DOHH2 (cell line): ENCODE measurements around the gene DSCAML1.

Source experiments
- H3F3A ChIP-seq: fragments of 200-600 bp; sonication (generic), shearing (Covaris generic); 2 replicates; pipeline ENCODE4 v1.6.0; 2016; ENCODE audit warnings: antibody characterized with exemption, mild to moderate bottlenecking; ENCODE audit not compliant: control insufficient read depth, insufficient read depth
- H3K27ac ChIP-seq: fragments of 200-600 bp; sonication (generic); 2 replicates; pipeline ENCODE4 v1.5.1; 2014; ENCODE audit warnings: low read depth, mild to moderate bottlenecking, low read length, moderate library complexity
- H3K27me3 ChIP-seq: fragments of 200-600 bp; sonication (generic); 2 replicates; pipeline ENCODE4 v1.6.1; 2014; ENCODE audit warnings: mild to moderate bottlenecking, low read length, mixed read lengths; ENCODE audit not compliant: control insufficient read depth
- H3K36me3 ChIP-seq: fragments of 200-600 bp; sonication (generic); 2 replicates; pipeline ENCODE4 v1.6.1; 2014; ENCODE audit warnings: mild to moderate bottlenecking, low read length, moderate library complexity, mixed read lengths; ENCODE audit not compliant: control insufficient read depth
- H3K4me1 ChIP-seq: fragments of 200-600 bp; sonication (generic); 2 replicates; pipeline ENCODE4 v1.6.1; 2014; ENCODE audit warnings: mild to moderate bottlenecking, low read length, mixed read lengths; ENCODE audit not compliant: control insufficient read depth
- H3K4me2 ChIP-seq: fragments of 200-600 bp; sonication (generic); 2 replicates; pipeline ENCODE4 v1.6.0; 2014; ENCODE audit warnings: mild to moderate bottlenecking, low read length, moderate library complexity
- H3K4me3 ChIP-seq: fragments of 200-600 bp; sonication (generic); 2 replicates; pipeline ENCODE4 v1.5.1; 2014; ENCODE audit warnings: mild to moderate bottlenecking, low read length, mixed read lengths
- H3K79me2 ChIP-seq: fragments of 200-600 bp; sonication (generic); 2 replicates; pipeline ENCODE4 v1.6.1; 2014; ENCODE audit warnings: mild to moderate bottlenecking, low read length, mixed read lengths; ENCODE audit not compliant: control insufficient read depth
- H3K9me2 ChIP-seq: fragments of 200-600 bp; sonication (generic); replicated peaks from 2 replicates; pipeline ENCODE4 v1.6.1; 2014; ENCODE audit warnings: mild to moderate bottlenecking, low read length, mixed read lengths; ENCODE audit not compliant: control insufficient read depth
- H3K9me3 ChIP-seq: fragments of 200-600 bp; sonication (generic); 2 replicates; pipeline ENCODE4 v1.6.1; 2014; ENCODE audit warnings: antibody characterized with exemption, low read length, mixed read lengths; ENCODE audit not compliant: control insufficient read depth, insufficient read depth
- H4K20me1 ChIP-seq: fragments of 200-600 bp; sonication (generic); 2 replicates; pipeline ENCODE4 v1.6.0; 2014; ENCODE audit warnings: low read depth, mild to moderate bottlenecking, antibody characterized with exemption, low read length, moderate library complexity; ENCODE audit not compliant: control insufficient read depth, insufficient read depth
- EZH2phosphoT487 ChIP-seq: fragments of 200-600 bp; sonication (generic); IDR thresholded peaks from 2 replicates; pipeline ENCODE4 v1.6.1; 2017; ENCODE audit warnings: borderline replicate concordance, mild to moderate bottlenecking, antibody characterized with exemption, low read length, moderate library complexity, mixed read lengths
- TF ChIP-seq, protein P1 (sequence below): fragments of 200-600 bp; sonication (generic); IDR thresholded peaks from one replicate; pipeline ENCODE4 v1.5.1; 2014; ENCODE audit warnings: antibody characterized with exemption, mild to moderate bottlenecking, low read depth, low read length; ENCODE audit not compliant: poor library complexity, severe bottlenecking

DSCAML1 gene

DNA sequence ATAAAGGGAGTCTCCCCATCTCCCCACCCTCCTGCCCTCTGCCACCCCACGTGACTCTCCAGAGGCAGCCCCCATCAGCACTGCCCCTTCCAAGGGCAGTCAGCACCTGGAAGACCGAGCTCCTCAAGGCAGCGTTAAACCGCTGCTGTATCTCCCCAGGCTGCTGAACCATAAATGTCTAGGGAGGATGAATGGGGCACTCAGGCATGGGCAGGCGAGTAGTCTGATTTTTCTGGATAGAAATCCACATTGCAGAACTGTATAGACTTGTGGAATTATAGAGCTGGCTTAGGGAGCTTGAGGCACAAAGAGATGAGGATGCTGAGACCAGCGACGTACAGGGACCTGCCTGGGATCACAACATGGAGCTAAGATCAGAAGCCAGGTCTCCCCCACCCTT, 269.7 kb downstream of the DSCAML1 start:
- H3K9me3 ChIP-seq: no peaks in the 10 kb centered on the region
- no peaks in the 10 kb centered on the region for H3K4me1 ChIP-seq
- no peaks in the 10 kb centered on the region for H3F3A ChIP-seq
- no peaks in the 10 kb centered on the region for H3K79me2 ChIP-seq
- H3K4me3 ChIP-seq: no peak overlapping the region
- H3K4me2 ChIP-seq: no peak overlapping the region
- no peaks in the 10 kb centered on the region for H4K20me1 ChIP-seq
- no peaks in the 10 kb centered on the region for H3K36me3 ChIP-seq
- no peaks in the 10 kb centered on the region for H3K27me3 ChIP-seq
- H3K9me2 ChIP-seq: no peaks in the 10 kb centered on the region
- TF ChIP-seq, protein P1, sequence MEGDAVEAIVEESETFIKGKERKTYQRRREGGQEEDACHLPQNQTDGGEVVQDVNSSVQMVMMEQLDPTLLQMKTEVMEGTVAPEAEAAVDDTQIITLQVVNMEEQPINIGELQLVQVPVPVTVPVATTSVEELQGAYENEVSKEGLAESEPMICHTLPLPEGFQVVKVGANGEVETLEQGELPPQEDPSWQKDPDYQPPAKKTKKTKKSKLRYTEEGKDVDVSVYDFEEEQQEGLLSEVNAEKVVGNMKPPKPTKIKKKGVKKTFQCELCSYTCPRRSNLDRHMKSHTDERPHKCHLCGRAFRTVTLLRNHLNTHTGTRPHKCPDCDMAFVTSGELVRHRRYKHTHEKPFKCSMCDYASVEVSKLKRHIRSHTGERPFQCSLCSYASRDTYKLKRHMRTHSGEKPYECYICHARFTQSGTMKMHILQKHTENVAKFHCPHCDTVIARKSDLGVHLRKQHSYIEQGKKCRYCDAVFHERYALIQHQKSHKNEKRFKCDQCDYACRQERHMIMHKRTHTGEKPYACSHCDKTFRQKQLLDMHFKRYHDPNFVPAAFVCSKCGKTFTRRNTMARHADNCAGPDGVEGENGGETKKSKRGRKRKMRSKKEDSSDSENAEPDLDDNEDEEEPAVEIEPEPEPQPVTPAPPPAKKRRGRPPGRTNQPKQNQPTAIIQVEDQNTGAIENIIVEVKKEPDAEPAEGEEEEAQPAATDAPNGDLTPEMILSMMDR: no peak
- TF ChIP-seq EZH2phosphoT487: no peak
- no peak overlapping the region for H3K27ac ChIP-seq

DNA sequence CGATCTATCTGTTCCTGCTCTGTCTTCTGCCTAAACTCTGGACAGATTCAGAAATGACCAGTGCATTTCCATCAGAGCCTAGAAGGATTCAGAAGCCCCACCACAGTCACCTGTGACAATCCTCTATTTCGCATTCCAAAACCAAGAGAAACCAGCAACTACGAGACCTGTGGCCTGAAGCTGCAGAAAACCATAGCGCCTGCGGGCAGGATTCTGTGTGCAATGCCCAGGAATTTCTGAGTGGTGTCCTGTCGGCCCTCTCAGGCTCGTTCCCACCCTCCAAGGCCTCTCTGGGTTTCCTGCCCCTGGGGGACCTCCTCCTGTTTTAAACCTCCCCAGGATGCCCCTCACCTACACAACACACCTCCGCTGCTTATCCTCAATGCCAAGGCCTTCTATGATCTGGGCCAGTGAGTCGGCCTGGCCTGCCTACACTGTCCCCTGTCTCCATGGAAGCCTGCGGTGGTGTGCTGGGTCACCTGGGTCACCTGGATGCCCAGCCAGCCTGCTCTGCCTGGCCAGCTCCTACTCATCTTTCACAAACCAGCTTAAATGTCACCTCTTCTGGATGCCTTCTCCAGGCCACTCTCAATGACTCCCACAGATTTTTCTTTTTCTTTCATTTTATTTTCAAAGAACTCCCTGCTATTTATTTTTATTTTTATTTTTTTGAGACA, 271.0 kb downstream of the DSCAML1 start:
- Histone ChIP-seq H3K27ac (no peak overlapping the region), H3K9me2 (no peaks in the 10 kb centered on the region), H3K9me3 (no peaks in the 10 kb centered on the region), H3K79me2 (no peaks in the 10 kb centered on the region), H3K4me3 (no peak overlapping the region), H3K4me1 (no peaks in the 10 kb centered on the region), H3F3A (no peaks in the 10 kb centered on the region), H3K4me2 (no peak overlapping the region), H3K36me3 (no peaks in the 10 kb centered on the region), H3K27me3 (no peaks in the 10 kb centered on the region), H4K20me1 (no peaks in the 10 kb centered on the region)
- TF ChIP-seq EZH2phosphoT487: no peak
- TF ChIP-seq, protein P1: no peak

DNA sequence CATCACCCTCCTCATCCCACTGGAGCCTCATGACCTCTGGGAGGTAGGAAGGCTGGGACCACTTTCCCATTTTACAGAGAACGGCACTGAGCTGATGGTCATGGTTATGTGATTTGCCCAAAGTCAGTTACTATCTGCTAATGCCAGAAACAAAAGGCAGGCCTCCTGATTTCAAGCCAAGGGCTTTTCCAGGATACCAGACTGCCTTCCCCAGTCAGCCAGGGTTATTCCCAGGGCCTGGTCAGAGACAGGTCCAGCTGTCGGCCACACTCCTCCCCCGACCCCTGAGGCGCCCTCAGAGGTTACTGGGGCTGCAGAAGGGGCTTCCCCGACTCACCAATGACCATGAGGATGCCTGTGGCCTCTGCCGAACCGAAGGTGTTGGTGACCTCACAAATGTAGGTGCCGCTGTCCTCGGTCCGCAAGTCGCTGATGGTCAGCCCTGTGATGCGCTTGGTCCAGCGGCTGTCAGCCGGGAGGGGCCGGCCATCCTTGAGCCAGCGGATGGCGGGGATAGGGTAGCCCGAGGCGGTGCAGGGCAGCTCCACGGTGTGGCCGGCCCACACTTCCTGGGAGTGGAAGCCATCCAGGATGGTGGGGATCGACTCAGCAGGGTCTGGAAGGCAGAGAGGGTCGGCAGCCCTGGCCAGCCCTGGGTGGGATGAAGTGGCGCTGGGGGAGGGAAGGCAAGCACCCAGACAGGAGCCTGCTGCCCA, 272.4 kb downstream of the DSCAML1 start:
- TF ChIP-seq, protein P1: no peak
- no peak for TF ChIP-seq EZH2phosphoT487
- H3K4me1 ChIP-seq: no peaks in the 10 kb centered on the region

More for the DNA sequence above, 272.4 kb downstream of the DSCAML1 start:
- Histone ChIP-seq H3K9me2 (no peaks in the 10 kb centered on the region), H3K4me2 (no peak overlapping the region), H3K27me3 (no peaks in the 10 kb centered on the region), H3K4me3 (no peak overlapping the region), H3K9me3 (no peaks in the 10 kb centered on the region), H3K27ac (no peak overlapping the region), H3K36me3 (no peaks in the 10 kb centered on the region), H3K79me2 (no peaks in the 10 kb centered on the region), H4K20me1 (no peaks in the 10 kb centered on the region), H3F3A (no peaks in the 10 kb centered on the region)
